Stimulated activated CD8-positive, alpha-beta memory T cell treated with anti-CD3 and anti-CD28 coated beads, Interleukin-15, amount 100 ng/mL, for 24 hours (primary cell): ENCODE measurements around the gene MAN2B1.
A peak's percentile ranks its signal among the peaks of the same experiment; 100 is the strongest.

ENCODE experiments used
- DNase-seq: peaks from one replicate; pipeline ENCODE4 v3.0.0-alpha.2; 2020; ENCODE audit warnings: low read depth

The MAN2B1 gene

GRCh38 chr19:12611361-12611699 is 55.2 kb downstream of the MAN2B1 start:
- DNase-seq = no peak

- DNase-seq = peak; percentile 84
These were observed 55.8 kb downstream of the MAN2B1 start, which contains the start of the genes ZNF490 and ZNF791 for GRCh38 chr19:12610540-12611360. TSS of gene ZNF490 (minus strand) at chr19:12610813. CDS start at chr19:12610680, 133 bp downstream. TSS of gene ZNF791 (plus strand) at chr19:12610920. CDS start at chr19:12611080, 160 bp downstream.

GRCh38 chr19:12607631-12608030 is 58.9 kb downstream of the MAN2B1 start:
- no peak for DNase-seq

GRCh38 chr19:12606796-12607195 is 59.7 kb downstream of the MAN2B1 start:
- DNase-seq = no peak

DNA sequence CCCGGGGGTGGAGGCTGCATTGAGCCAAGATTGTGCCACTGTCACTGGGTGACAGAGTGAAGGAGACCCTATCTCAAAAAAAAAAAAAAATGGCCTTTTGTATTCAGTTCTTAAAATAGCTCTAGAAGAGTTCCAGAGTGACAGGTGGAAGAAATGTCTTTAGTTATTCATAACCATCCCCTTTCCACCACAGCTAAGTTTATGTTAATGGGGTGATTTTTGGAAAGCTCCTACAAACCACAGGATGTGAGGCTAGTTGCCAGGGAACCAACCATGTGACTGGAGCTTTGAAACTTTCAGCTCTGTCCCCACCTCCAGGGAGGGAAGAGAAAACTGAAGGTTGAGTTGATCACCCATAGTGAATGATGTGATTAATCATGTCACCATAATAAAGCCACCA is 62.8 kb downstream of the MAN2B1 start:
- no peak for DNase-seq

DNA sequence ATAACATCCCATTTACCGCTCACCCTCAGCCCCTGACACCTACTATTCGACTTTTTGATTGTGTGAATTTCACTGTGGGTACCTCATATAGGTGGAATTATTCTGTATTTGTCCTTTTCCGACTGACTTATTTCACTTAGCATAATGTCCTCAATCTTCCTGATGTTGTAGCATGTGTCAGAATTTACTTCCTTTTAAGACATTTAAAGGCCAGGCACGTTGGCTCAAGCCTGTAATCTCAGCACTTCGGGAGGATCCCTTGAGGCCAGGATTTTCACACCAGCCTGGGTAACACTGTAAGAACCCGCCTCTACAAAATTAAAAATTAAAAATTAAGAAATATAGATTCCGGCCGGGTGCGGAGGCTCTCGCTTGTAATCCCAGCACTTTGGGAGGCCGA is 68.9 kb downstream of the MAN2B1 start:
- DNase-seq = no peak

GRCh38 chr19:12596927-12597548 is 69.5 kb downstream of the MAN2B1 start:
- DNase-seq = no peak
